Sigmoid colon (tissue), 7 donors: ENCODE results near the gene ZNF275. TPM values are rescaled to one million over a fixed set of nuclear protein-coding genes. Genes with fewer than 3 reads are reported as not detected.

ENCODE experiments used
- DNase-seq: peaks from one replicate; pipeline ENCODE4 v3.0.0-alpha.2; 2019
- H3K27ac ChIP-seq, 4 donors: fragments of 200-600 bp; sonication (generic); one replicate each; pipeline ENCODE4 v1.5.1; 2016 to 2019; ENCODE audit warnings: mild to moderate bottlenecking in 1 of 4
- H3K27me3 ChIP-seq, 3 donors: fragments of 200-600 bp; sonication (generic); one replicate each; pipeline ENCODE4 v1.5.1; 2019; ENCODE audit warnings: mild to moderate bottlenecking in 1 of 3
- H3K36me3 ChIP-seq, 4 donors: fragments of 200-600 bp; sonication (generic); one replicate each; pipeline ENCODE4 v1.5.1; 2016 to 2019
- H3K4me1 ChIP-seq, 4 donors: fragments of 200-600 bp; sonication (generic); one replicate each; pipeline ENCODE4 v1.5.1; 2017 to 2019
- H3K4me3 ChIP-seq, 4 donors: fragments of 200-600 bp; sonication (generic); one replicate each; pipeline ENCODE4 v1.5.1; 2017 to 2019; ENCODE audit warnings: mild to moderate bottlenecking in 2 of 4, moderate library complexity in 1 of 4
- H3K9me3 ChIP-seq, 4 donors: fragments of 200-600 bp in 3 of 4; sonication (generic) in 3 of 4; one replicate each; pipeline versions ENCODE4 v1.5.1 to v1.6.1; 2013 to 2019
- CTCF ChIP-seq, 4 experiments: fragments of 450-650 bp in 3 of 4; fragments of 200-600 bp in 1 of 4; IDR thresholded peaks; one replicate each; pipeline ENCODE4 v1.5.1; 2016 to 2019; ENCODE audit warnings: antibody characterized with exemption in 4 of 4, mild to moderate bottlenecking in 3 of 4, moderate library complexity in 2 of 4
- EP300 ChIP-seq, 4 donors: sonication (generic); formaldehyde crosslinking; IDR thresholded peaks; one replicate each; pipeline ENCODE4 v1.6.1; 2017; ENCODE audit warnings: antibody characterized with exemption in 4 of 4
- POLR2A ChIP-seq, 2 donors: fragments of 450-650 bp; IDR thresholded peaks; one replicate each; pipeline ENCODE4 v1.6.1; 2016; ENCODE audit warnings: antibody characterized with exemption in 2 of 2, mild to moderate bottlenecking in 2 of 2, moderate library complexity in 2 of 2
- POLR2AphosphoS5 ChIP-seq, 4 donors: sonication (generic); formaldehyde crosslinking; IDR thresholded peaks; one replicate each; pipeline ENCODE4 v1.6.1; 2017; ENCODE audit warnings: antibody characterized with exemption in 4 of 4
- WGBS, 2 donors: extraction: QIAGEN DNeasy Blood & Tissue Kit; methylation state at CpG; one replicate each; pipeline ENCODE4 v1.1.7; 2013; 5-methylcytosine and 5-hydroxymethylcytosine counted together
- intact Hi-C: fragments of 100-400 bp; cut with DNase I; formaldehyde crosslinking; loops from one replicate; pipeline ENCODE4 v1.15.1; 2023
- polyA plus RNA-seq, 3 donors: library from polyadenylated mRNA; stranded (reverse); fragments of 200-250 nt; gene quantifications; one replicate each; pipeline ENCODE4 v1.2.3, GENCODE V29; 2013
- total RNA-seq, 4 donors: library from RNA; depleted of rRNA; stranded (reverse); fragments of >200 nt; gene quantifications; one replicate each; pipeline ENCODE4 v1.1.0, GENCODE V29; 2016
- donor health status: healthy with polysubstance abuse.
- donor health status: Bipolar disorder and iron deficiency.
- donor health status: healthy.

Gene ZNF275
- total and polyA plus RNA-seq, 7 donors = 1.4 to 13.3 (median 8.6) TPM

- peaks cover 0 to 38% (median 7%) of the 10 kb centered on the region in 4 donors for H3K36me3 ChIP-seq
- no peak for DNase-seq
- TF ChIP-seq POLR2AphosphoS5 (IDR thresholded peaks at IDR 0.05) (no peak), POLR2A (IDR thresholded peaks at IDR 0.05) (no peak)
- no peaks in the 10 kb centered on the region for H3K27me3 ChIP-seq
- intact Hi-C loops = no loop called here
- WGBS, 2 donors = 93% methylated on average over 8 of the region's 8 CpGs
- H3K27ac ChIP-seq = no peak overlapping the region
- H3K9me3 ChIP-seq = no peaks in the 10 kb centered on the region
- H3K4me1 ChIP-seq = no peaks in the 10 kb centered on the region
- no peak overlapping the region for H3K4me3 ChIP-seq
Observed at GRCh38 chrX:153348421-153348820, 14.5 kb downstream of the ZNF275 start.

GRCh38 chrX:153349952-153350351 lies 16.0 kb downstream of the ZNF275 start:
- H3K4me1 ChIP-seq = no peaks in the 10 kb centered on the region
- TF ChIP-seq CTCF (IDR thresholded peaks at IDR 0.05) = no peak
- TF ChIP-seq EP300 (IDR thresholded peaks at IDR 0.05) = no peak
- no peak for TF ChIP-seq POLR2AphosphoS5 (IDR thresholded peaks at IDR 0.05)
- no peak for TF ChIP-seq POLR2A (IDR thresholded peaks at IDR 0.05)
- DNase-seq = no peak
- intact Hi-C loops = no loop called here
- 95 to 98% methylated on average over 5 of the region's 5 CpGs for WGBS, 2 donors
- no peaks in the 10 kb centered on the region for H3K9me3 ChIP-seq
- H3K36me3 ChIP-seq = peaks cover 0 to 38% (median 7%) of the 10 kb centered on the region in 4 donors
- no peaks in the 10 kb centered on the region for H3K27me3 ChIP-seq
- H3K27ac ChIP-seq = no peak overlapping the region
- H3K4me3 ChIP-seq = no peak overlapping the region

- 88 to 92% methylated on average over 8 of the region's 8 CpGs for WGBS, 2 donors
- peaks cover 0 to 31% (median 5%) of the 10 kb centered on the region in 4 donors for H3K36me3 ChIP-seq
- no peak overlapping the region for H3K4me3 ChIP-seq
- no peak for TF ChIP-seq CTCF (IDR thresholded peaks at IDR 0.05)
- no peak for TF ChIP-seq POLR2A (IDR thresholded peaks at IDR 0.05)
- no peak for TF ChIP-seq EP300 (IDR thresholded peaks at IDR 0.05)
- no peak for TF ChIP-seq POLR2AphosphoS5 (IDR thresholded peaks at IDR 0.05)
- no peaks in the 10 kb centered on the region for H3K27me3 ChIP-seq
- intact Hi-C loops = no loop called here
- H3K27ac ChIP-seq = no peak overlapping the region
- H3K9me3 ChIP-seq = no peaks in the 10 kb centered on the region
- H3K4me1 ChIP-seq = no peaks in the 10 kb centered on the region
- no peak for DNase-seq
Observed at GRCh38 chrX:153351981-153352380, 18.0 kb downstream of the ZNF275 start.

- no peaks in the 10 kb centered on the region for H3K4me1 ChIP-seq
- H3K27ac ChIP-seq = no peak overlapping the region
- intact Hi-C loops = no loop called here
- no peaks in the 10 kb centered on the region for H3K27me3 ChIP-seq
- WGBS, 2 donors = 74 to 83% methylated on average over 3 of the region's 3 CpGs
- no peaks in the 10 kb centered on the region for H3K9me3 ChIP-seq
- H3K4me3 ChIP-seq = no peak overlapping the region
- no peak for DNase-seq
- TF ChIP-seq CTCF (IDR thresholded peaks at IDR 0.05) (no peak), EP300 (IDR thresholded peaks at IDR 0.05) (no peak), POLR2A (IDR thresholded peaks at IDR 0.05) (no peak), POLR2AphosphoS5 (IDR thresholded peaks at IDR 0.05) (no peak)
- peaks cover 0 to 22% (median 0%) of the 10 kb centered on the region in 4 donors for H3K36me3 ChIP-seq
Observed at GRCh38 chrX:153352858-153353257, 18.9 kb downstream of the ZNF275 start.

- Histone ChIP-seq H3K4me1 (no peaks in the 10 kb centered on the region), H3K27ac (no peak overlapping the region), H3K4me3 (no peak overlapping the region), H3K36me3 (peaks cover 0 to 16% (median 0%) of the 10 kb centered on the region in 4 donors), H3K27me3 (no peaks in the 10 kb centered on the region), H3K9me3 (no peaks in the 10 kb centered on the region)
- TF ChIP-seq POLR2A (IDR thresholded peaks at IDR 0.05) (no peak), POLR2AphosphoS5 (IDR thresholded peaks at IDR 0.05) (no peak), EP300 (IDR thresholded peaks at IDR 0.05) (no peak), CTCF (IDR thresholded peaks at IDR 0.05) (no peak)
- intact Hi-C loops = no loop called here
- no peak for DNase-seq
- WGBS, 2 donors = 71 to 74% methylated on average over 12 of the region's 12 CpGs
Observed at GRCh38 chrX:153353416-153353815, 19.5 kb downstream of the ZNF275 start.
